Measurements from ENCODE around the gene ATOH8.

Gene ATOH8

GRCh38 chr2:85771486-85771885 is 17.7 kb downstream of the ATOH8 start:
- Histone ChIP-seq H3K4me1 (ENCODE audit: control insufficient read depth, insufficient read depth, low read depth, low read length) (peaks cover 63% of the 10 kb centered on the region), H2BK15ac (ENCODE audit: low read depth, poor library complexity, severe bottlenecking) (peak overlapping the region; percentile 89), H4K91ac (ENCODE audit: low read length) (peak overlapping the region; percentile 71), H3K9ac (ENCODE audit: low read length) (peak overlapping the region; percentile 45), H3K4me2 (ENCODE audit: low read length, poor library complexity, severe bottlenecking) (no peak overlapping the region), H3K14ac (ENCODE audit: low read length in 2 of 2) (peak overlapping the region in 1 of 2 experiments; percentile 14), H4K8ac (ENCODE audit: low read length) (peak overlapping the region; percentile 71), H3K79me1 (replicated peaks; ENCODE audit: low read length, poor library complexity, severe bottlenecking) (no peaks in the 10 kb centered on the region), H3K27ac (ENCODE audit: low read length, poor library complexity, severe bottlenecking) (peak overlapping the region; percentile 86), H3K4me3 (ENCODE audit: insufficient read depth in 1 of 2, low read depth in 1 of 2, low read length in 2 of 2) (peak overlapping the region in 1 of 2 experiments; percentile 35), H3K18ac (ENCODE audit: low read depth in 1 of 2, low read length in 2 of 2) (peak overlapping the region; percentile 83 to 90), H3K27me3 (ENCODE audit: control insufficient read depth in 1 of 2, insufficient read depth in 1 of 2, low read length in 2 of 2) (peaks cover 0 to under 1% of the 10 kb centered on the region in 2 experiments), H2BK5ac (ENCODE audit: low read depth, low read length, poor library complexity, severe bottlenecking) (peak overlapping the region; percentile 69), H3K23ac (ENCODE audit: low read length in 2 of 2) (no peak overlapping the region), H2BK120ac (ENCODE audit: low read depth, low read length) (peak overlapping the region; percentile 95), H3K36me3 (ENCODE audit: control insufficient read depth in 1 of 2, insufficient read depth in 2 of 2, low read depth in 1 of 2, low read length in 2 of 2) (peaks cover 0 to 6% of the 10 kb centered on the region in 2 experiments), H3K9me3 (ENCODE audit: control insufficient read depth, low read length) (no peaks in the 10 kb centered on the region), H3K4ac (ENCODE audit: low read depth in 1 of 2, low read length in 2 of 2) (peak overlapping the region; percentile 83 to 92), H2AK5ac (ENCODE audit: low read length, severe bottlenecking) (peak overlapping the region; percentile 94), H2AFZ (ENCODE audit: low read depth, low read length) (no peak overlapping the region), H2BK12ac (ENCODE audit: low read length in 2 of 2) (peak overlapping the region; percentile 84 to 99)
- no peak for DNase-seq
- WGBS, result 74% methylated on average over 4 of the region's 4 CpGs

GRCh38 chr2:85772019-85772745 is 18.4 kb downstream of the ATOH8 start:
- peak overlapping the region; percentile 57 for H3K4me2 ChIP-seq (ENCODE audit: low read length, poor library complexity, severe bottlenecking)
- DNase-seq, result peak; percentile 100
- H2BK15ac ChIP-seq (ENCODE audit: low read depth, poor library complexity, severe bottlenecking), result peak overlapping the region; percentile 89
- H3K4me3 ChIP-seq (ENCODE audit: insufficient read depth in 1 of 2, low read depth in 1 of 2, low read length in 2 of 2), result peak overlapping the region in 1 of 2 experiments; percentile 69
- no peak overlapping the region for H3K23ac ChIP-seq (ENCODE audit: low read length in 2 of 2)
- H3K27me3 ChIP-seq (ENCODE audit: control insufficient read depth in 1 of 2, insufficient read depth in 1 of 2, low read length in 2 of 2), result peaks cover 0 to 7% of the 10 kb centered on the region in 2 experiments
- H2AK5ac ChIP-seq (ENCODE audit: low read length, severe bottlenecking), result peak overlapping the region; percentile 94
- 5% methylated on average over 35 of the region's 37 CpGs for WGBS
- no peaks in the 10 kb centered on the region for H3K9me3 ChIP-seq (ENCODE audit: control insufficient read depth, low read length)
- H3K4me1 ChIP-seq (ENCODE audit: control insufficient read depth, insufficient read depth, low read depth, low read length), result peaks cover 60% of the 10 kb centered on the region
- peaks cover 0 to 6% of the 10 kb centered on the region in 2 experiments for H3K36me3 ChIP-seq (ENCODE audit: control insufficient read depth in 1 of 2, insufficient read depth in 2 of 2, low read depth in 1 of 2, low read length in 2 of 2)
- H3K79me1 ChIP-seq (replicated peaks; ENCODE audit: low read length, poor library complexity, severe bottlenecking), result no peaks in the 10 kb centered on the region
- H3K4ac ChIP-seq (ENCODE audit: low read depth in 1 of 2, low read length in 2 of 2), result peak overlapping the region; percentile 83 to 92
- peak overlapping the region; percentile 88 for H3K9ac ChIP-seq (ENCODE audit: low read length)
- peak overlapping the region; percentile 83 to 90 for H3K18ac ChIP-seq (ENCODE audit: low read depth in 1 of 2, low read length in 2 of 2)
- H3K14ac ChIP-seq (ENCODE audit: low read length in 2 of 2), result peak overlapping the region in 1 of 2 experiments; percentile 3
- peak overlapping the region; percentile 69 for H2BK5ac ChIP-seq (ENCODE audit: low read depth, low read length, poor library complexity, severe bottlenecking)
- peak overlapping the region; percentile 90 for H3K27ac ChIP-seq (ENCODE audit: low read length, poor library complexity, severe bottlenecking)
- peak overlapping the region; percentile 71 for H4K91ac ChIP-seq (ENCODE audit: low read length)
- peak overlapping the region; percentile 84 to 99 for H2BK12ac ChIP-seq (ENCODE audit: low read length in 2 of 2)
- peak overlapping the region; percentile 71 for H4K8ac ChIP-seq (ENCODE audit: low read length)
- H2AFZ ChIP-seq (ENCODE audit: low read depth, low read length), result no peak overlapping the region
- H2BK120ac ChIP-seq (ENCODE audit: low read depth, low read length), result peak overlapping the region; percentile 95

GRCh38 chr2:85772841-85773491 is 19.2 kb downstream of the ATOH8 start:
- Histone ChIP-seq H2AFZ (ENCODE audit: low read depth, low read length) (no peak overlapping the region), H3K4ac (ENCODE audit: low read depth in 1 of 2, low read length in 2 of 2) (peak overlapping the region; percentile 26 to 84), H2AK5ac (ENCODE audit: low read length, severe bottlenecking) (peak overlapping the region; percentile 49), H3K27ac (ENCODE audit: low read length, poor library complexity, severe bottlenecking) (peak overlapping the region; percentile 90), H3K36me3 (ENCODE audit: control insufficient read depth in 1 of 2, insufficient read depth in 2 of 2, low read depth in 1 of 2, low read length in 2 of 2) (peaks cover 0 to 5% of the 10 kb centered on the region in 2 experiments), H3K27me3 (ENCODE audit: control insufficient read depth in 1 of 2, insufficient read depth in 1 of 2, low read length in 2 of 2) (peaks cover 0 to 12% of the 10 kb centered on the region in 2 experiments), H3K23ac (ENCODE audit: low read length in 2 of 2) (peak overlapping the region in 1 of 2 experiments; percentile 2), H3K18ac (ENCODE audit: low read depth in 1 of 2, low read length in 2 of 2) (peak overlapping the region; percentile 88 to 93), H3K79me1 (replicated peaks; ENCODE audit: low read length, poor library complexity, severe bottlenecking) (no peaks in the 10 kb centered on the region), H4K91ac (ENCODE audit: low read length) (peak overlapping the region; percentile 97), H2BK12ac (ENCODE audit: low read length in 2 of 2) (peak overlapping the region; percentile 6 to 88), H4K8ac (ENCODE audit: low read length) (peak overlapping the region; percentile 67), H2BK15ac (ENCODE audit: low read depth, poor library complexity, severe bottlenecking) (peak overlapping the region; percentile 4), H3K9me3 (ENCODE audit: control insufficient read depth, low read length) (no peaks in the 10 kb centered on the region), H3K4me1 (ENCODE audit: control insufficient read depth, insufficient read depth, low read depth, low read length) (peaks cover 57% of the 10 kb centered on the region), H3K9ac (ENCODE audit: low read length) (peak overlapping the region; percentile 88), H3K4me2 (ENCODE audit: low read length, poor library complexity, severe bottlenecking) (peak overlapping the region; percentile 25), H2BK120ac (ENCODE audit: low read depth, low read length) (peak overlapping the region; percentile 42), H3K4me3 (ENCODE audit: insufficient read depth in 1 of 2, low read depth in 1 of 2, low read length in 2 of 2) (peak overlapping the region in 1 of 2 experiments; percentile 69), H3K14ac (ENCODE audit: low read length in 2 of 2) (peak overlapping the region in 1 of 2 experiments; percentile 46), H2BK5ac (ENCODE audit: low read depth, low read length, poor library complexity, severe bottlenecking) (peak overlapping the region; percentile 11)
- no peak for DNase-seq
- 57% methylated on average over 15 of the region's 16 CpGs for WGBS

- H4K8ac ChIP-seq (ENCODE audit: low read length), result peak overlapping the region; percentile 67
- no peak overlapping the region for H2AFZ ChIP-seq (ENCODE audit: low read depth, low read length)
- no peaks in the 10 kb centered on the region for H3K79me1 ChIP-seq (replicated peaks; ENCODE audit: low read length, poor library complexity, severe bottlenecking)
- H3K4me1 ChIP-seq (ENCODE audit: control insufficient read depth, insufficient read depth, low read depth, low read length), result peaks cover 50% of the 10 kb centered on the region
- H3K4me3 ChIP-seq (ENCODE audit: insufficient read depth in 1 of 2, low read depth in 1 of 2, low read length in 2 of 2), result no peak overlapping the region
- WGBS, result 70% methylated on average over 6 of the region's 6 CpGs
- H3K4me2 ChIP-seq (ENCODE audit: low read length, poor library complexity, severe bottlenecking), result no peak overlapping the region
- H4K91ac ChIP-seq (ENCODE audit: low read length), result peak overlapping the region; percentile 97
- no peaks in the 10 kb centered on the region for H3K9me3 ChIP-seq (ENCODE audit: control insufficient read depth, low read length)
- peak overlapping the region; percentile 6 to 64 for H2BK12ac ChIP-seq (ENCODE audit: low read length in 2 of 2)
- peak overlapping the region; percentile 88 to 93 for H3K18ac ChIP-seq (ENCODE audit: low read depth in 1 of 2, low read length in 2 of 2)
- peak overlapping the region; percentile 26 to 84 for H3K4ac ChIP-seq (ENCODE audit: low read depth in 1 of 2, low read length in 2 of 2)
- H3K9ac ChIP-seq (ENCODE audit: low read length), result peak overlapping the region; percentile 88
- no peak overlapping the region for H3K23ac ChIP-seq (ENCODE audit: low read length in 2 of 2)
- peaks cover 0 to 12% of the 10 kb centered on the region in 2 experiments for H3K27me3 ChIP-seq (ENCODE audit: control insufficient read depth in 1 of 2, insufficient read depth in 1 of 2, low read length in 2 of 2)
- peaks cover 0 to 5% of the 10 kb centered on the region in 2 experiments for H3K36me3 ChIP-seq (ENCODE audit: control insufficient read depth in 1 of 2, insufficient read depth in 2 of 2, low read depth in 1 of 2, low read length in 2 of 2)
- no peak overlapping the region for H3K14ac ChIP-seq (ENCODE audit: low read length in 2 of 2)
- no peak overlapping the region for H2BK5ac ChIP-seq (ENCODE audit: low read depth, low read length, poor library complexity, severe bottlenecking)
- H2BK15ac ChIP-seq (ENCODE audit: low read depth, poor library complexity, severe bottlenecking), result peak overlapping the region; percentile 98
- peak overlapping the region; percentile 42 for H2BK120ac ChIP-seq (ENCODE audit: low read depth, low read length)
- no peak overlapping the region for H3K27ac ChIP-seq (ENCODE audit: low read length, poor library complexity, severe bottlenecking)
- H2AK5ac ChIP-seq (ENCODE audit: low read length, severe bottlenecking), result peak overlapping the region; percentile 49
- DNase-seq, result no peak
These were observed 19.9 kb downstream of the ATOH8 start for GRCh38 chr2:85773692-85774091.

Measured in mesenchymal stem cell (in vitro differentiated cells and primary cell).